GM23338 (cell line): ENCODE measurements around the gene LRIG3. TPM values are rescaled to one million over a fixed set of nuclear protein-coding genes. Genes with fewer than 3 reads are reported as not detected.
A peak's percentile ranks its signal among the peaks of the same experiment; 100 is the strongest.
"Not testable (repeated sequence)": the region's sequence is repeated elsewhere in the genome, so short reads cannot be mapped to it uniquely, and the experiment has no call there.

Source experiments
- ATAC-seq: fragments of 200-7000 bp; cut with Tn5 transposase; 3 replicates; pipeline ENCODE4 v1.9.1; 2020
- DNase-seq: peaks from one replicate; pipeline ENCODE4 v3.0.0-alpha.2; 2015; ENCODE audit warnings: low spot score
- H2AFZ ChIP-seq: fragments of 200-600 bp; sonication (generic); 2 replicates; pipeline ENCODE4 v1.8.0; 2016; ENCODE audit warnings: antibody characterized with exemption, mild to moderate bottlenecking, moderate library complexity
- H3F3A ChIP-seq: fragments of 200-600 bp; sonication (generic); replicated peaks from 2 replicates; pipeline ENCODE4 v1.8.0; 2017; ENCODE audit warnings: antibody characterized with exemption, mixed run types, low read depth
- H3K27ac ChIP-seq: fragments of 200-600 bp; sonication (generic); 2 replicates; pipeline ENCODE4 v1.6.1; 2016; ENCODE audit warnings: low read depth
- H3K27me3 ChIP-seq: fragments of 200-600 bp; sonication (generic); 2 replicates; pipeline ENCODE4 v1.8.0; 2016; ENCODE audit warnings: mild to moderate bottlenecking, mixed run types, moderate library complexity; ENCODE audit not compliant: insufficient read depth
- H3K36me3 ChIP-seq: fragments of 200-600 bp; sonication (generic); 2 replicates; pipeline ENCODE4 v1.8.0; 2016; ENCODE audit warnings: mild to moderate bottlenecking; ENCODE audit not compliant: insufficient read depth
- H3K4me1 ChIP-seq: fragments of 200-600 bp; sonication (generic); 2 replicates; pipeline ENCODE4 v1.8.0; 2016; ENCODE audit warnings: mild to moderate bottlenecking, moderate library complexity; ENCODE audit not compliant: insufficient read depth
- H3K4me2 ChIP-seq: fragments of 200-600 bp; sonication (generic); 2 replicates; pipeline ENCODE4 v1.7.1; 2017; ENCODE audit warnings: mixed run types
- H3K4me3 ChIP-seq: fragments of 200-600 bp; sonication (generic); 2 replicates; pipeline ENCODE4 v1.6.1; 2016; ENCODE audit warnings: mixed run types
- H3K79me2 ChIP-seq: fragments of 200-600 bp; sonication (generic); replicated peaks from 2 replicates; pipeline ENCODE4 v1.8.0; 2017; ENCODE audit warnings: mild to moderate bottlenecking; ENCODE audit not compliant: insufficient read depth
- H3K9me2 ChIP-seq: fragments of 200-600 bp; sonication (generic); 2 replicates; pipeline ENCODE4 v1.8.0; 2017; ENCODE audit not compliant: insufficient read depth
- H4K20me1 ChIP-seq: fragments of 200-600 bp; sonication (generic); replicated peaks from 2 replicates; pipeline ENCODE4 v1.8.0; 2017; ENCODE audit warnings: mild to moderate bottlenecking; ENCODE audit not compliant: insufficient read depth
- H3K27ac Mint-ChIP-seq: 2 replicates; pipeline ENCODE4 v1.8.0; 2020; ENCODE audit warnings: inconsistent platforms, mild to moderate bottlenecking, moderate library complexity, mixed read lengths
- H3K27me3 Mint-ChIP-seq: 3 replicates; pipeline ENCODE4 v1.8.0; 2022; ENCODE audit warnings: low read depth, mild to moderate bottlenecking, moderate library complexity, mixed read lengths, inconsistent platforms; ENCODE audit not compliant: insufficient read depth, poor library complexity
- H3K36me3 Mint-ChIP-seq: 3 replicates; pipeline ENCODE4 v1.8.0; 2021; ENCODE audit warnings: low read depth, mild to moderate bottlenecking, inconsistent platforms, moderate library complexity, mixed read lengths
- H3K4me1 Mint-ChIP-seq: 3 replicates; pipeline ENCODE4 v1.8.0; 2020; ENCODE audit warnings: mild to moderate bottlenecking, inconsistent platforms, mixed read lengths
- H3K4me3 Mint-ChIP-seq: 3 replicates; pipeline ENCODE4 v1.8.0; 2021; ENCODE audit warnings: moderate library complexity, mild to moderate bottlenecking, inconsistent platforms, mixed read lengths
- H3K9me3 Mint-ChIP-seq: 3 replicates; pipeline ENCODE4 v1.8.0; 2020; ENCODE audit warnings: moderate library complexity, mild to moderate bottlenecking, inconsistent platforms, mixed read lengths
- CREB1 ChIP-seq: fragments of 250-450 bp; sonication (Bioruptor Pico); IDR thresholded peaks from 2 replicates; pipeline ENCODE4 v1.5.0; 2020; ENCODE audit warnings: low read depth, mild to moderate bottlenecking, moderate library complexity
- CTCF ChIP-seq, 2 experiments: fragments of 200-600 bp in 1 of 2; sonication (generic) in 1 of 2; conservative IDR thresholded peaks; 2 replicates each; pipeline versions ENCODE4 v1.5.1 to v1.6.1; 2016 to 2017; ENCODE audit warnings: antibody characterized with exemption in 2 of 2, low read depth in 2 of 2, mild to moderate bottlenecking in 2 of 2, moderate library complexity in 1 of 2
- EZH2 ChIP-seq: fragments of 200-600 bp; sonication (generic); IDR thresholded peaks from one replicate; pipeline ENCODE4 v1.8.0; 2017; ENCODE audit warnings: antibody characterized with exemption, mild to moderate bottlenecking, low read depth; ENCODE audit not compliant: unreplicated experiment
- EZH2phosphoT487 ChIP-seq: fragments of 200-600 bp; sonication (generic); IDR thresholded peaks from one replicate; pipeline ENCODE4 v1.8.1; 2018; ENCODE audit warnings: antibody characterized with exemption; ENCODE audit not compliant: unreplicated experiment
- REST ChIP-seq: IDR thresholded peaks from one replicate; pipeline ENCODE4 v1.6.1; 2018; ENCODE audit warnings: antibody characterized with exemption; ENCODE audit not compliant: unreplicated experiment
- STAT1 ChIP-seq: IDR thresholded peaks from one replicate; pipeline ENCODE4 v1.6.1; 2016; ENCODE audit warnings: antibody characterized with exemption; ENCODE audit not compliant: unreplicated experiment
- ZNF114 ChIP-seq: fragments of 250-450 bp; sonication (Bioruptor Pico); IDR thresholded peaks from 2 replicates; pipeline ENCODE4 v1.5.0; 2020; ENCODE audit warnings: mild to moderate bottlenecking, moderate library complexity
- ZNF331 ChIP-seq: fragments of 250-450 bp; sonication (Bioruptor Pico); IDR thresholded peaks from 2 replicates; pipeline ENCODE4 v1.5.0; 2020; ENCODE audit warnings: low read depth, mild to moderate bottlenecking, moderate library complexity
- polyA plus RNA-seq: library from polyadenylated mRNA; unstranded; fragments of >200 nt; fragmentation: Nextera tagmentation; extraction: Ambion mirVana; gene quantifications from 2 replicates; pipeline ENCODE4 v1.2.1, GENCODE V29; 2016
- total RNA-seq: library from RNA; depleted of rRNA; stranded (reverse); fragments of >200 nt; shearing (Covaris generic); gene quantifications from 2 replicates; pipeline ENCODE4 v1.2.3, GENCODE V29; 2014

Gene LRIG3
- total and polyA plus RNA-seq, 2 experiments from 2014 or later, result 1.6 to 7.5 TPM

GRCh38 chr12:58949954-58950738 is 29.8 kb upstream of the LRIG3 start:
- H3K4me1 Mint-ChIP-seq, H3K9me2 ChIP-seq, H3K36me3 Mint-ChIP-seq, H3K27me3 Mint-ChIP-seq, H3K27me3 ChIP-seq, H3K27ac ChIP-seq, H3K4me3 ChIP-seq, H3F3A ChIP-seq, H3K9me3 Mint-ChIP-seq, H3K36me3 ChIP-seq, H4K20me1 ChIP-seq, H3K4me3 Mint-ChIP-seq, H3K79me2 ChIP-seq, H3K4me1 ChIP-seq, ATAC-seq, H3K4me2 ChIP-seq: not testable (repeated sequence)
- peak overlapping the region; percentile 74 for H3K27ac Mint-ChIP-seq
- H2AFZ ChIP-seq, result peak overlapping the region; percentile 90
- DNase-seq, result peak; percentile 12

- H3K9me2 ChIP-seq, result 0 out of 2 replicates have a peak, but pooled peaks cover 5% of the 10 kb centered on the region
- Mint-ChIP-seq H3K36me3 (peaks cover 3% of the 10 kb centered on the region; the same call in 1 of the 3 replicates), H3K27ac (no peak overlapping the region), H3K4me3 (no peak overlapping the region), H3K27me3 (no peaks in the 10 kb centered on the region), H3K9me3 (peaks cover 4% of the 10 kb centered on the region; the same call in 1 of the 3 replicates), H3K4me1 (no peaks in the 10 kb centered on the region)
- no peaks in the 10 kb centered on the region for H3K27me3 ChIP-seq
- H3K79me2 ChIP-seq, result no peaks in the 10 kb centered on the region
- H3F3A ChIP-seq, result no peaks in the 10 kb centered on the region
- no peak for ATAC-seq
- no peak for TF ChIP-seq EZH2phosphoT487
- no peak for TF ChIP-seq CREB1 (CRISPR knock-in tag)
- no peak for DNase-seq
- no peak overlapping the region for H3K4me3 ChIP-seq
- no peaks in the 10 kb centered on the region for H3K36me3 ChIP-seq
- no peaks in the 10 kb centered on the region for H4K20me1 ChIP-seq
- H2AFZ ChIP-seq, result peak overlapping the region; percentile 28; the same call in 1 of the 2 replicates
- H3K4me2 ChIP-seq, result no peak overlapping the region
- H3K4me1 ChIP-seq, result no peaks in the 10 kb centered on the region
- H3K27ac ChIP-seq, result no peak overlapping the region
These were observed 22.8 kb upstream of the LRIG3 start for GRCh38 chr12:58943079-58943478.

- Mint-ChIP-seq H3K9me3 (peaks cover 4% of the 10 kb centered on the region; the same call in 1 of the 3 replicates), H3K36me3 (peaks cover 1% of the 10 kb centered on the region; the same call in 1 of the 3 replicates), H3K4me1 (no peaks in the 10 kb centered on the region), H3K27ac (no peak overlapping the region), H3K27me3 (no peaks in the 10 kb centered on the region), H3K4me3 (no peak overlapping the region)
- ATAC-seq, result no peak
- no peak overlapping the region for H3K4me2 ChIP-seq
- H3K27me3 ChIP-seq, result no peaks in the 10 kb centered on the region
- H3F3A ChIP-seq, result no peaks in the 10 kb centered on the region
- TF ChIP-seq REST (no peak), EZH2 (no peak), ZNF331 (CRISPR knock-in tag) (no peak), STAT1 (no peak), CTCF (conservative IDR thresholded peaks at IDR 0.05; ENCODE audit: low read depth in 2 of 2) (no peak), ZNF114 (CRISPR knock-in tag) (no peak)
- no peak overlapping the region for H3K4me3 ChIP-seq
- no peak overlapping the region for H3K27ac ChIP-seq
- H3K79me2 ChIP-seq, result no peaks in the 10 kb centered on the region
- H3K9me2 ChIP-seq, result 0 out of 2 replicates have a peak, but pooled peaks cover 5% of the 10 kb centered on the region
- H4K20me1 ChIP-seq, result no peaks in the 10 kb centered on the region
- no peak overlapping the region for H2AFZ ChIP-seq
- H3K36me3 ChIP-seq, result no peaks in the 10 kb centered on the region
- H3K4me1 ChIP-seq, result no peaks in the 10 kb centered on the region
- DNase-seq, result no peak
These were observed 22.0 kb upstream of the LRIG3 start for GRCh38 chr12:58942345-58942744.
